HEK293 (cell line): ENCODE data around the gene WNT7A.

ENCODE experiments used
- CTCF ChIA-PET: fragments of 350-600 bp; formaldehyde crosslinking; extraction: SDS; loops from one replicate; lab custom pipeline; 2021; ENCODE audit warnings: antibody characterized with exemption; lab: Yijun Ruan, JAX
- POLR2A ChIA-PET: fragments of 300-600 bp; formaldehyde crosslinking; extraction: SDS; loops from one replicate; lab custom pipeline; 2020; ENCODE audit warnings: antibody characterized with exemption, inconsistent platforms; lab: Yijun Ruan, JAX
- H3K27ac ChIP-seq: fragments of 200-500 bp; sonication (Bioruptor generic); 2 replicates; pipeline ENCODE4 v1.5.1; 2014; ENCODE audit warnings: low read depth, low read length, control low read depth, inconsistent platforms; ENCODE audit errors: extremely low read depth
- H3K36me3 ChIP-seq, 2 experiments: fragments of 200-500 bp in 1 of 2; sonication (Bioruptor generic) in 1 of 2; 1 replicate in 1 of 2; 2 replicates in 1 of 2; pipeline ENCODE4 v1.5.1; 2014 to 2017; ENCODE audit warnings: inconsistent platforms in 2 of 2, low read length in 2 of 2; ENCODE audit not compliant: control insufficient read depth in 2 of 2, insufficient read depth in 1 of 2
- H3K4me1 ChIP-seq: fragments of 200-500 bp; sonication (Bioruptor generic); 2 replicates; pipeline ENCODE4 v1.5.1; 2014; ENCODE audit warnings: mild to moderate bottlenecking, low read length, inconsistent platforms; ENCODE audit not compliant: control insufficient read depth, insufficient read depth
- H3K4me3 ChIP-seq: 2 replicates; pipeline ENCODE4 v1.5.1; 2011; ENCODE audit warnings: low read depth, mild to moderate bottlenecking, control low read depth, low read length, moderate library complexity
- H3K9me3 ChIP-seq: fragments of 200-500 bp; sonication (Bioruptor generic); 2 replicates; pipeline ENCODE4 v1.5.1; 2014; ENCODE audit warnings: low read depth, low read length, inconsistent platforms; ENCODE audit not compliant: control insufficient read depth, insufficient read depth
- BCL11A ChIP-seq: fragments of 450-650 bp; formaldehyde crosslinking; IDR thresholded peaks from 2 replicates; pipeline ENCODE4 v1.5.1; 2016; ENCODE audit warnings: low read depth, missing biosample characterization, missing genetic modification characterization
- CTCF ChIP-seq: fragments of 450-650 bp; formaldehyde crosslinking; IDR thresholded peaks from 2 replicates; pipeline ENCODE4 v1.5.1; 2016; ENCODE audit warnings: missing biosample characterization, missing genetic modification characterization
- GLI2 ChIP-seq: fragments of 450-650 bp; formaldehyde crosslinking; IDR thresholded peaks from 2 replicates; pipeline ENCODE4; 2017; ENCODE audit warnings: missing biosample characterization, missing genetic modification characterization, low read depth, borderline replicate concordance
- KLF10 ChIP-seq: fragments of 450-650 bp; IDR thresholded peaks from 2 replicates; pipeline ENCODE4 v1.5.1; 2018; ENCODE audit warnings: missing biosample characterization, mild to moderate bottlenecking, missing genetic modification characterization
- REST ChIP-seq: fragments of 450-650 bp; formaldehyde crosslinking; IDR thresholded peaks from 2 replicates; pipeline ENCODE4 v1.5.1; 2016; ENCODE audit warnings: missing biosample characterization, missing genetic modification characterization
- ZBTB10 ChIP-seq: fragments of 450-650 bp; formaldehyde crosslinking; IDR thresholded peaks from 2 replicates; pipeline ENCODE4 v1.5.1; 2016; ENCODE audit warnings: missing biosample characterization, missing genetic modification characterization
- ZNF2 ChIP-seq: fragments of 450-650 bp; formaldehyde crosslinking; IDR thresholded peaks from 2 replicates; pipeline ENCODE4 v1.5.1; 2016; ENCODE audit warnings: missing biosample characterization, missing genetic modification characterization
- ZNF362 ChIP-seq: fragments of 450-650 bp; formaldehyde crosslinking; IDR thresholded peaks from 2 replicates; pipeline ENCODE4 v1.5.1; 2016; ENCODE audit warnings: missing biosample characterization, missing genetic modification characterization
- ZNF488 ChIP-seq: fragments of 450-650 bp; formaldehyde crosslinking; IDR thresholded peaks from 2 replicates; pipeline ENCODE4 v1.5.1; 2016; ENCODE audit warnings: missing biosample characterization, missing genetic modification characterization
- ZNF544 ChIP-seq: fragments of 450-650 bp; formaldehyde crosslinking; IDR thresholded peaks from 2 replicates; pipeline ENCODE4 v1.5.0; 2017; ENCODE audit warnings: missing biosample characterization, missing genetic modification characterization
- ZNF571 ChIP-seq: fragments of 450-650 bp; formaldehyde crosslinking; IDR thresholded peaks from 2 replicates; pipeline ENCODE4 v1.5.0; 2017; ENCODE audit warnings: missing biosample characterization, missing genetic modification characterization

WNT7A gene

GRCh38 chr3:13886593-13887129, 6.8 kb upstream of the WNT7A start:
- H3K27ac ChIP-seq: no peak overlapping the region
- TF ChIP-seq ZNF2: no peak
- no peak for TF ChIP-seq GLI2 (tag by site-specific recombination)
- TF ChIP-seq ZBTB10: no peak
- TF ChIP-seq BCL11A (tag by site-specific recombination): no peak
- TF ChIP-seq ZNF571 (tag by site-specific recombination): no peak
- no peak for TF ChIP-seq ZNF362
- no peak for TF ChIP-seq KLF10 (tag by site-specific recombination)
- no peak for TF ChIP-seq ZNF488 (tag by site-specific recombination)
- TF ChIP-seq REST (tag by site-specific recombination): no peak
- ChIA-PET POLR2A (no interaction called here), CTCF (interaction anchor here (0.6 to 16.8 kb wide), 9 partner anchors 10 to 311 kb away, joined by 3 to 589 read pairs (median 6); no protein-coding TSS in a partner anchor)
- H3K36me3 ChIP-seq: no peaks in the 10 kb centered on the region
- no peaks in the 10 kb centered on the region for H3K4me1 ChIP-seq
- no peak overlapping the region for H3K4me3 ChIP-seq
- H3K9me3 ChIP-seq: no peaks in the 10 kb centered on the region

- H3K36me3 ChIP-seq: no peaks in the 10 kb centered on the region
- TF ChIP-seq CTCF (0 out of 2 replicates have a peak, but pooled peaks have one; percentile 2), ZNF544 (tag by site-specific recombination) (no peak)
- ChIA-PET CTCF (interaction anchor here (0.7 to 16.8 kb wide), 25 partner anchors 9 to 761 kb away, joined by 3 to 589 read pairs (median 4); no protein-coding TSS in a partner anchor), POLR2A (no interaction called here)
- no peaks in the 10 kb centered on the region for H3K4me1 ChIP-seq
- H3K4me3 ChIP-seq: no peak overlapping the region
- no peak overlapping the region for H3K27ac ChIP-seq
- H3K9me3 ChIP-seq: no peaks in the 10 kb centered on the region
These were observed 5.8 kb upstream of the WNT7A start for GRCh38 chr3:13885704-13886010.
